Sigmoid colon (tissue), 3 donors: ENCODE data around the gene YES1.

Source experiments
- POLR2A ChIP-seq, 2 donors: fragments of 450-650 bp; IDR thresholded peaks; one replicate each; pipeline ENCODE4 v1.6.1; 2016; ENCODE audit warnings: antibody characterized with exemption in 2 of 2, mild to moderate bottlenecking in 2 of 2, moderate library complexity in 2 of 2
- TF ChIP-seq, protein P1 (sequence below), 4 experiments: fragments of 450-650 bp in 3 of 4; fragments of 200-600 bp in 1 of 4; IDR thresholded peaks; one replicate each; pipeline ENCODE4 v1.5.1; 2016 to 2019; ENCODE audit warnings: antibody characterized with exemption in 4 of 4, mild to moderate bottlenecking in 3 of 4, moderate library complexity in 2 of 4

DNA sequence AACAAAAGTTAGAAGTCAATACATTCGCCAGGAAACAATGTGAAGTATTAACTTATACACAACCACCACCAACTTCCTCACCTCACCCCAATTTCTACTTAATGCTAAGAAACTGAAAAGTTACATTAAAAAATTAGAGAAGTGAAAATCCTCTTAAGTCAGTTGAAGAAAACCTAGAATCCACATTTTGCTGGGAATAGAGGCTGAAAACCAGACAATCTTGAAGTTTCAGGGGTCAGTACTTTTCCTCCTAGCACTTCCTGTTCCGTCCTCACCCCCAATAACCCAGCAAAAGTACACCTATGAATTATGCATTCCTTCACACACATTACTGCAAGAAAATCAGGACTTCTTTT is 6.3 kb downstream of the YES1 start:
- TF ChIP-seq, protein P1, sequence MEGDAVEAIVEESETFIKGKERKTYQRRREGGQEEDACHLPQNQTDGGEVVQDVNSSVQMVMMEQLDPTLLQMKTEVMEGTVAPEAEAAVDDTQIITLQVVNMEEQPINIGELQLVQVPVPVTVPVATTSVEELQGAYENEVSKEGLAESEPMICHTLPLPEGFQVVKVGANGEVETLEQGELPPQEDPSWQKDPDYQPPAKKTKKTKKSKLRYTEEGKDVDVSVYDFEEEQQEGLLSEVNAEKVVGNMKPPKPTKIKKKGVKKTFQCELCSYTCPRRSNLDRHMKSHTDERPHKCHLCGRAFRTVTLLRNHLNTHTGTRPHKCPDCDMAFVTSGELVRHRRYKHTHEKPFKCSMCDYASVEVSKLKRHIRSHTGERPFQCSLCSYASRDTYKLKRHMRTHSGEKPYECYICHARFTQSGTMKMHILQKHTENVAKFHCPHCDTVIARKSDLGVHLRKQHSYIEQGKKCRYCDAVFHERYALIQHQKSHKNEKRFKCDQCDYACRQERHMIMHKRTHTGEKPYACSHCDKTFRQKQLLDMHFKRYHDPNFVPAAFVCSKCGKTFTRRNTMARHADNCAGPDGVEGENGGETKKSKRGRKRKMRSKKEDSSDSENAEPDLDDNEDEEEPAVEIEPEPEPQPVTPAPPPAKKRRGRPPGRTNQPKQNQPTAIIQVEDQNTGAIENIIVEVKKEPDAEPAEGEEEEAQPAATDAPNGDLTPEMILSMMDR (IDR thresholded peaks at IDR 0.05), result no peak
- no peak for TF ChIP-seq POLR2A (IDR thresholded peaks at IDR 0.05)
